Immature natural killer cell (primary cell): ENCODE results near the gene ABCC8. TPM values are rescaled to one million over a fixed set of nuclear protein-coding genes. Genes with fewer than 3 reads are reported as not detected.
"Not testable (repeated sequence)": the region's sequence is repeated elsewhere in the genome, so short reads cannot be mapped to it uniquely, and the experiment has no call there.

Source experiments
- DNase-seq, 3 donors: peaks; one replicate each; pipeline ENCODE4 v3.0.0; 2022; ENCODE audit warnings: mixed read lengths in 1 of 3
- H3K27ac Mint-ChIP-seq, 6 donors: one replicate each; pipeline ENCODE4 v1.8.0; 2020; ENCODE audit warnings: mixed read lengths in 6 of 6, mild to moderate bottlenecking in 5 of 6, inconsistent platforms in 4 of 6, moderate library complexity in 3 of 6
- H3K27me3 Mint-ChIP-seq, 3 donors: one replicate each; pipeline ENCODE4 v1.8.0; 2020 to 2021; ENCODE audit warnings: low read depth in 3 of 3, mild to moderate bottlenecking in 3 of 3, mixed read lengths in 3 of 3, moderate library complexity in 3 of 3, inconsistent platforms in 1 of 3
- H3K36me3 Mint-ChIP-seq, 3 donors: one replicate each; pipeline ENCODE4 v1.8.0; 2020; ENCODE audit warnings: mixed read lengths in 3 of 3, inconsistent platforms in 2 of 3, mild to moderate bottlenecking in 2 of 3
- H3K4me1 Mint-ChIP-seq, 2 donors: one replicate each; pipeline ENCODE4 v1.8.0; 2020; ENCODE audit warnings: inconsistent platforms in 2 of 2, mild to moderate bottlenecking in 2 of 2, mixed read lengths in 2 of 2, moderate library complexity in 1 of 2
- H3K4me3 Mint-ChIP-seq, 5 donors: one replicate each; pipeline ENCODE4 v1.8.0; 2020; ENCODE audit warnings: mild to moderate bottlenecking in 5 of 5, mixed read lengths in 5 of 5, inconsistent platforms in 3 of 5, moderate library complexity in 3 of 5
- H3K9me3 Mint-ChIP-seq, 6 donors: one replicate each; pipeline ENCODE4 v1.8.0; 2020; ENCODE audit warnings: mild to moderate bottlenecking in 6 of 6, mixed read lengths in 6 of 6, inconsistent platforms in 4 of 6, moderate library complexity in 3 of 6
- polyA plus RNA-seq, 3 donors: library from polyadenylated mRNA; unstranded; fragments of 300-500 nt; fragmentation: Illumina TruSeq; gene quantifications; one replicate each; pipeline ENCODE4 v1.2.3, GENCODE V29; 2021

Gene ABCC8
- polyA plus RNA-seq, 3 donors from 2014 or later, result not detected

DNA sequence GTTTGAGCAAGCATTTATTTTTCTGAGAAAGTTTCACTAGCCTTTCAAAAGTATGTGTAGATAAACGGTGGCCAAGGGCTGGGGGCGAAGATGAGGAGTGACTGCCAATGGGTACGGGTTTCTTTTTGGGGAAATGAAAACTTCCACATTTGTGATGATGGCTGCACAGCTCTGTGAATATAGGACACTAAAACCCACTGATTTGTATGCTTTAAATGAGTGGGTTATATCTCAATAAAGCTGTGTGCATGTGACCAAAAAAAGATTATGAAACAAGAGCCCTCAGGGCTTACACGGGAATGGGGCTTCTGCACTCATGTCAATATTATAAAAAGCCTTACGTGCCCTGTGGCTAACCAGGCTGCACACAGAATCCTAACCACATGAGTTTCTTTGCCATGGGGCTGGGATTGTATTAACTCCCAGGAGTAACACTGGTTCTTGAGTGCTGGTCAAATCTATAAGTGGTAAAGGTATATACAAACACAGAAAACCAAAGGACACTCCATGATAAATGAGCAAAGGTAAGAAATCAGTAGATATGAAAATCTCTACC lies 31.3 kb downstream of the ABCC8 start:
- Mint-ChIP-seq H3K4me3 (no peak overlapping the region), H3K27me3 (peaks cover 4 to 9% (median 4%) of the 10 kb centered on the region in 3 donors), H3K36me3 (no peaks in the 10 kb centered on the region), H3K27ac (no peak overlapping the region), H3K9me3 (no peaks in the 10 kb centered on the region), H3K4me1 (no peaks in the 10 kb centered on the region)
- DNase-seq, result no peak

DNA sequence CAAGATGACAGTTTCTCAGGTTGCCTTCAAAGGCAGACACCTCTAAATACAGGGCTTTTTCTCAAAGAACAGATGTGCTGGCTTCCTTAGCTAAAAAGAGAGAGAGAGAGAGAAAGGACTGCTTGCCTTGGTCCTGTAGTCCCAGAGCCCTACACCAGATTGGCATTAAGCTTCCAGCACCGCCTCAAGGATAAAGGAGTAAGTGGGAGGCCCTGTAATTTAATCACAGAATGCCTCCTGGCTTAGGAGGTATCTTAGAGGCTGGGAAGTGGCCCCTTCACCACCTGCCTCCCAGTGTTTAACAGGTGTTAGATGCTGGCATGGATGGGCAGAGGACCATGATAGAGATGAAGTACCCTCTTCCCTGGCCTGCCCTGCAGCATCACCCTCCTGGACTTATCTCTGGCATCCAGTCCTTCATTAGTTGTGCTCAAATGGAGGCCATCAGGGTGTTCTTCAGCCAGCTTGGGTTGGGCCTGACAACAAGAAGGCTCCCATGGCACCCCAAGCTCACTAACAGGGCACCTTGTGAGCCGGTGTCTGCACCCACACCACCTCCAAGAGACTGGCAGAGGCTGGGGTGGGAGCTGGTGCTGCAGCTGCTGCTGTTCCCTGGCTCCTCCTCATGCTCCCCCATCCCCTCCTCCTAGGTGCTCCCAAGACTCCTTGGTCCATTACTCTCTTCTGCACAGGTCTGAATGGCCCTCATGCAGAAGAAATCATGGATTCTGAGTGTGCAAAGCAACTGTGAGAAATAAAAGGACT lies 32.5 kb downstream of the ABCC8 start:
- Mint-ChIP-seq H3K4me1 (no peaks in the 10 kb centered on the region), H3K27me3 (peaks cover 4 to 8% (median 4%) of the 10 kb centered on the region in 3 donors), H3K36me3 (no peaks in the 10 kb centered on the region), H3K27ac (no peak overlapping the region), H3K9me3 (peaks cover 0 to 1% (median 0%) of the 10 kb centered on the region in 6 donors), H3K4me3 (no peak overlapping the region)
- DNase-seq, result no peak

DNA sequence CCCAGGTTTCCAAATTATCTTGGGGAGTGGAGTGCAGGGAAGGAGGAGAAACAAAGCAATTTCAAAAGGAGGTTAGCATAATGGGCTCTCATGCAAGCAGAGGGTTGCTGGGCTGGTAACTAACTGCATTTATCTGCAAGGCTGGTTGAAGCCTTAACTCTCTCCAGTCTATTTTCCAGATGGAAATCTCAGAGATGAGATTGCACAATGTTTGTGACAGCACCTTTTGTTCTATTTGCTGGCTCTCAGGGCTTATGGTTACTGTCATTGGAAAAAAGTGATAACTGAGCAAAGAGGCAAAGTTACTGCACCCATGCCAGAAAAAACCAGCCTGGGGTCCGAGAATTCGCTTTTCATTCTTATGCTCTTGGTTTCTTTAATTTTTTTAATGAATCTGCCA lies 33.2 kb downstream of the ABCC8 start:
- H3K27ac Mint-ChIP-seq, result no peak overlapping the region
- no peak for DNase-seq
- no peak overlapping the region for H3K4me3 Mint-ChIP-seq
- peaks cover 4 to 8% (median 5%) of the 10 kb centered on the region in 3 donors for H3K27me3 Mint-ChIP-seq
- H3K9me3 Mint-ChIP-seq, result peaks cover 0 to 1% (median 0%) of the 10 kb centered on the region in 6 donors
- H3K36me3 Mint-ChIP-seq, result no peaks in the 10 kb centered on the region
- H3K4me1 Mint-ChIP-seq, result no peaks in the 10 kb centered on the region

DNA sequence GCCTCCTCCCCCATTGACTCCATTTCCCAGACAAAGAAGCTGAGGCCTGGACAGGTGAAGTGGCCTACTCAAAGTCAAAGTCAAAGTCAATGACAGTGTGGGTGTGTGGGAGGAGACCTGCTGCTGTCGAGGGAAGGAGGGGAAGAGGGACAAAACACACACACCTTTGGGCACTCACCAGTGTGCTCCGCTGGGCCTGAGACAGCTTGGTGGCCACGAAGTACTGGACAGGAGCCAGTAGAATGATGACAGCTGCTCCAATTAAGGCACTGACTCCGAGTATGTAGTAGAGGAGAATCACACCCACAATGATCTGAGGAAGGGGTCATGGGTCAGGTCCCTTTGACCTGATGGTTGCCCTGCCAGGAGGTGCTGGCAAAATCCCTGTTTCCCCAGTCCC lies 33.6 kb downstream of the ABCC8 start:
- H3K27me3 Mint-ChIP-seq, result peaks cover 4 to 8% (median 5%) of the 10 kb centered on the region in 3 donors
- H3K27ac Mint-ChIP-seq, result no peak overlapping the region
- H3K4me3 Mint-ChIP-seq, result no peak overlapping the region
- peaks cover 0 to 1% (median 0%) of the 10 kb centered on the region in 6 donors for H3K9me3 Mint-ChIP-seq
- no peaks in the 10 kb centered on the region for H3K4me1 Mint-ChIP-seq
- DNase-seq, result no peak
- H3K36me3 Mint-ChIP-seq, result no peaks in the 10 kb centered on the region

DNA sequence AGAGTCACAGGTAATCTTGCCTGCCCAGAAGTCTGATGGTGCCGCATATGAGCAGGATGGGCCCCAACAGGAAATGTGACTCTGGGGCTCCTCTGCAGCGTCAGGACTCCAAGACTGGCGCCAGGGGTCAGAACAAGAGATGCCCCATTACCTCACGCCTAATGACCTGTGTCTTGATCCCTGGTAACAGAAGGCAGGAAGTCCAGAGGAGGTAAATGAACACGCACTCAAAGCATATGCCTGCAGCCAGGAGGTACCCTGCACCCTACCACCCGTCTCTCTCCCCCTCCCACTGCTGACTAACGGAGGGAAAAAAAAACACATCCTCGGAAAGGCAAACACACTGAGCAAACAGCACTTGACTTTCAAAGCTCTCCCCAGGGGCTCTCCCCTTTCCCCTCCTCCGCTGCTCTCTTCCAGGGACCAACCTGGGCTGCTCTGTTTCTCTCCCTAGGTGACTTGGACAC lies 37.3 kb downstream of the ABCC8 start:
- no peak overlapping the region for H3K27ac Mint-ChIP-seq
- H3K4me1 Mint-ChIP-seq, result no peaks in the 10 kb centered on the region
- H3K4me3 Mint-ChIP-seq, result no peak overlapping the region
- H3K27me3 Mint-ChIP-seq, result peaks cover 4 to 11% (median 4%) of the 10 kb centered on the region in 3 donors
- DNase-seq, result no peak
- no peaks in the 10 kb centered on the region for H3K36me3 Mint-ChIP-seq
- peaks cover 0 to 1% (median 0%) of the 10 kb centered on the region in 6 donors for H3K9me3 Mint-ChIP-seq

DNA sequence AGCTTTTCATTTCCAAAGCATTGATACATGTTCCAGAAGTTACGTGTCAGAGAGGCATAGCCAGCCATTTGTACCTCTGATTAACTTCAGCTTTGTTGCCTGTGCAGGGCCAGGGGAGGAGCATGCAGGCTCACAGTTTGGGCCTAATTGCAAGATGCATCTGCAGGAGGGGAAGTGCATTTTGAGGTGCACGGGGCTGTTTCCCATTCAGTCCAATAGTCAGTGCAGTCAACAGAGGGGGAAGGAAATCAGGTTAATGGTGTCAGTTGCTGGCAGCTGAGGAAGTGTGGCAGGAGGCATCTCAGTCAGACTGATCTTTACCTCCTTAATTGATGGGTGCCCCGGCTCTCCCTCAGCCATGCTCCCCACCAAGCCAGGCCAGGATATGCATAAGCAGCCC lies 39.3 kb downstream of the ABCC8 start:
- Mint-ChIP-seq H3K4me3 (no peak overlapping the region), H3K27me3 (peaks cover 4 to 11% (median 4%) of the 10 kb centered on the region in 3 donors), H3K27ac (no peak overlapping the region), H3K9me3 (peaks cover 0 to 1% (median 0%) of the 10 kb centered on the region in 6 donors), H3K4me1 (no peaks in the 10 kb centered on the region), H3K36me3 (no peaks in the 10 kb centered on the region)
- DNase-seq, result no peak

DNA sequence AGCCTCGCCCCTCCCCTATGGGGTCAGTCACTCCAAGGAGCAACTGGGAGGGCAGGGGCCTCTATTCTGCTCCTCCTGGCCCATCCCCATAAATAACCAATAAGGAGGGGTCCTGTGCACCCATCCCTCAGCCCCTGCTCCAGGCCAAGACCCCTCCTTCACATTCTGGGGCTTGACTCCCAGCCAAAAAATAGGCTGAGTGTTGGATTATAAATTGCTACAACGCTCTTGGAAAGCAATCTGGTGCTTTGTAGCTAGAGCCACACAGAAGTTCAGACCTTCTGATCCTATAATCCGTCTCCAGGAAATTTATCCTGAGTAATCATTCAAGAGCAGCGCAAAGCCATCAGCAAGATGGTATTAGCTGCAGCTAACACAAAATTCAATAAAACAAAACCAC lies 42.5 kb downstream of the ABCC8 start:
- Mint-ChIP-seq H3K27ac (no peak overlapping the region), H3K4me1 (no peaks in the 10 kb centered on the region), H3K27me3 (peaks cover 0 to 6% (median 5%) of the 10 kb centered on the region in 3 donors), H3K4me3 (no peak overlapping the region), H3K36me3 (no peaks in the 10 kb centered on the region), H3K9me3 (no peaks in the 10 kb centered on the region)
- no peak for DNase-seq

DNA sequence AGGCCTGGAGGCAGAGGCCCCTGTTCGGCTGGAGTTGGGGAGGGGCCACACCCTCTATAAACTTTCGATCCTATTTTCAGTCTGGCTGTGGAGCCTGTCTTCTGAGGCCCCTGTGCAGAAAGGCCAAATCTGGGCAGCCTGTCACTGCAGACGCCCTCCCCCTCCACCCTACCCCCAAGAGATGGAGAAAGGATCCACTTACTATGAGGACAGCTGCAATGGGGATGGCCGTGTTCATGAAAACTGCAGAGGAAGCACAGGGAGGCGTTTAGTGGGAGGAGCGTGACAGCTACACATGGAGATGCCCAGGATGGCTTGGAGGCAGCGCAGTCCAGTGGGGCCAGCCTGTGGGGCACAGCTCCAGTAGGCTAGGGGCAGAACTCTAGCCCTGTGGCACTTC lies 44.6 kb downstream of the ABCC8 start:
- Mint-ChIP-seq H3K27me3 (peaks cover 3 to 5% (median 5%) of the 10 kb centered on the region in 3 donors), H3K4me1 (no peaks in the 10 kb centered on the region), H3K36me3 (no peaks in the 10 kb centered on the region), H3K9me3 (no peaks in the 10 kb centered on the region), H3K4me3 (no peak overlapping the region), H3K27ac (no peak overlapping the region)
- DNase-seq, result no peak

DNA sequence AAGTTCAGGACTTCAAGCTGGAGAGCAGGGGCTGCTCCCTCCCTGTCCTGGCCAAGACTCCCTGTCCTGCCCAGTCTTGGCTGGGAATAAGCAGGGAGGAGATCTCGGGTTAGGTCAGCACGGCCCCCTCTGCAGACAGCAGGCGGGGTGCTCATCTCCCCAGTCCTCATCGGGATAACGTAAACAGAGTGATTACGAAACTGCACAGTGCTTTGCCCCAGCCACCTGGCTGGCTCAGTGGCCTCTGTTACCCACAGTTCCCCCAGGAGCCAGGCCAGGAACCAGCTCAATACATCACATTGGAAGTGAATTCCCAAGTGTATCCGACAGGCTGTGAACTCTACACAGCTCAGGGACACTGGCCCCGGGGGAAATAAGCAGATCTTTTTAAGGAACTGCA lies 45.5 kb downstream of the ABCC8 start:
- Mint-ChIP-seq H3K27me3 (peaks cover 3 to 5% (median 4%) of the 10 kb centered on the region in 3 donors), H3K9me3 (no peaks in the 10 kb centered on the region), H3K4me3 (no peak overlapping the region), H3K36me3 (no peaks in the 10 kb centered on the region), H3K4me1 (no peaks in the 10 kb centered on the region), H3K27ac (no peak overlapping the region)
- DNase-seq, result no peak

DNA sequence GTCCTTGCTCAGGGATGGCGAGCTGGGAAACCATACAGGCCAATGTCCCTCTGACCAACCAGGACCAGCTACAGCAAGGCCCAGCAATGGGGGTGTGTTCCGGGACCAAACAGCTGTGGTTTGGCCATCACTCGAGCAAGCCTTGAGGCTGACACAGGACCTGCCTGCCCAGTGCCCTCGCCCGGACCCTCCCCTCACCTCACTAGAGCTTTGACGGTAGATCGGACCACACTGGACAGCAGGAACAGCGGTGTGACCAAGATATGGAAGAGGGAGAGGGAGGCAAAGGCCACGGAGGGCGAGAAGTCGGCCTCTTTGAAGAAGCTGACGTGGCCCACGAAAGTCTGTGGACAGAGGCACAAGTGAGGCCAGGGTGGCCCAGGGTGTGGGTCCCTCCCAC lies 46.0 kb downstream of the ABCC8 start:
- no peaks in the 10 kb centered on the region for H3K9me3 Mint-ChIP-seq
- no peaks in the 10 kb centered on the region for H3K36me3 Mint-ChIP-seq
- H3K4me3 Mint-ChIP-seq, result no peak overlapping the region
- peaks cover 3 to 6% (median 5%) of the 10 kb centered on the region in 3 donors for H3K27me3 Mint-ChIP-seq
- H3K4me1 Mint-ChIP-seq, result no peaks in the 10 kb centered on the region
- no peak overlapping the region for H3K27ac Mint-ChIP-seq
- DNase-seq, result no peak

DNA sequence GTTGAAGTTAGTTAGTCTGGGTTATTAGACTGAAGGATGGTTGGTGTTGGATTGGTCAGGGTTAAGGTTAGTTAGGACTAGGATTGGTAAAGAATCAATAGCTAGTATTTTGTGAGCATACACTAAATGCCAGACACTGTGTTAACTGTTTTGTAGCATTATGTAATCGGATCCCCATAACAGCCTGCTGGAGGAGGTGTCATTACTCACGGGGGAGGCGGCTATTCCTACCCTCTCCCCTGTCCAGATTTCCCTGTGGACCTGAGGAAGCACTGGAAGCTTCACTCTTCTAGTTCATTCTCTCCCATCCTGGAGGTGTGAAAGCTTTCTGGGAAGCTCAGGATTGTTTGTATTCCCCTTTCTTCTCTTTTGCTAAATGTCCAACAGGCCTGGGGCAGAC lies 47.7 kb downstream of the ABCC8 start:
- no peak for DNase-seq
- Mint-ChIP-seq H3K36me3 (no peaks in the 10 kb centered on the region), H3K4me1 (no peaks in the 10 kb centered on the region), H3K27ac (no peak overlapping the region), H3K27me3 (peaks cover 3% of the 10 kb centered on the region in 3 donors), H3K4me3 (no peak overlapping the region), H3K9me3 (no peaks in the 10 kb centered on the region)

DNA sequence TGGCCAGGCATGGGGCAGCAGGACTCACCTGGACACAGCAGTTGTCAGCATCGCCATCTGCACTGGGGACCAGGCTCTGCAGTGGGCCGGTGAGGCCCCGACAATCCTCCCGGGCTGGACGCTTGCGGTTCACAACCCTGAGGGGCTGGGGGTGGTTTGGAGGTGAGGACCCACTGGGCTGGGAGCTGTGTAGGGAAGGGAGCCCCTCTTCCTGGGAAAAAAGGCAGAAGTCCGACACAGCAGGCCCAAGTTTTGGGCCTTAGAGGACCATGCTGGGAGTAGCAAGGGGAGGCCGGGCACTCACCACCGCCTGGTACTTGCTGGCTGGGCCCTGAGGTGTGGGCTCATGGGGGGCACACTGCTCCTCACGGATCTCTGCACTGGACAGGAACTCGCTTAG lies 48.4 kb downstream of the ABCC8 start:
- no peak overlapping the region for H3K4me3 Mint-ChIP-seq
- no peak overlapping the region for H3K27ac Mint-ChIP-seq
- H3K27me3 Mint-ChIP-seq, result peaks cover 3 to 4% (median 3%) of the 10 kb centered on the region in 3 donors
- H3K9me3 Mint-ChIP-seq, result no peaks in the 10 kb centered on the region
- H3K4me1 Mint-ChIP-seq, result no peaks in the 10 kb centered on the region
- DNase-seq, result no peak
- no peaks in the 10 kb centered on the region for H3K36me3 Mint-ChIP-seq

DNA sequence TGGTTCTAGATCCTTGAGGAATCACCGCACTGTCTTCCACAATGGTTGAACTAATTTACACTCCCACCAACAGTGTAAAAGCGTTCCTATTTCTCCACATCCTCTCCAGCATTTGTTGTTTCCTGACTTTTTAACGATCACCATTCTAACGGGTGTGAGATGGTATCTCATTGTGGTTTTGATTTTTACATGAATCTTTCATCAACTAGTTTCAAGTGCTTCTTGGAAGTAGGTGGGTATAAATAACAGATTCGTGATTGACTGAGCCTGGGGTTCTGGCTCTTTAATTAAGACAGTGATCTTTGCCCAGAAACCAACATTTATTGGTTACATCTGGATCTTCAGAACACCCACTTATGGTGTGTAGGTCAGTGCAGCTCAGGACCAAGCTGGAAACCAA lies 50.4 kb downstream of the ABCC8 start:
- not testable (repeated sequence) for H3K4me1 Mint-ChIP-seq, H3K4me3 Mint-ChIP-seq, H3K36me3 Mint-ChIP-seq, H3K27ac Mint-ChIP-seq, H3K9me3 Mint-ChIP-seq, DNase-seq, H3K27me3 Mint-ChIP-seq

DNA sequence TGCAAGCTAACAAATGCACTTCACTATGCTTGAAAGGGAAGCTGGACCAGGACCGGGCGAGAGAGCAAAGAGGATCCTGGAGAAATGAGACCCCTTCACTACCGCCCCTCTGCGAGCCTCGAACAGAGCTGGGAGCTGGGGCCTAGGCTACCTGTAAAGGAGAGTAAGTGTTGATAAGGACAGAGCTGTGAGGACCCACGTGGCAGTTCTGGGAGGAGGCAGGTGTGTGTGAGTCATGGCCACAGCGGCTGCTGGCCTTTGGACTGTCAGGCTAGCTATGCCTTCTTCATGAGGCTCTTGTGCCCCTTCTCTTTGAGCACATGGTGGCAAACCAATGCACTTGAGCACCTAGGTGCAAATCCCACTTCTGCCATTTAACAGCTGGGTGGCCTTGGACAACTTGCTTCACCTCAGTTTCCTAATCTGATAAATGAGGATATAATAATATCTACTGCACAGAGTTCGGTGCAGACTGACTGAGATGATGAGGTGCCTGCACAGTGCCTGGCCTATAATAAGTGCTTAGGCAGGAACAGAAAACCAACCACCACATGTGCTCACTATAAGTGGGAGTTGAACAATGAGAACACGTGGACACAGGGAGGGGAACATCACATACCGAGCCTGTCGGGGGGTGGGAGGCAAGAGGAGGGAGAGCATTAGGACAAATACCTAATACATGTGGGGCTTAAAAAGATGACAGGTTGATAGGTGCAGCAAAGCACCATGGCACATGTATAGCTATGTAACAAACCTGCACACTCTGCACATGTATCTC lies 52.9 kb downstream of the ABCC8 start:
- no peaks in the 10 kb centered on the region for H3K9me3 Mint-ChIP-seq
- no peaks in the 10 kb centered on the region for H3K4me1 Mint-ChIP-seq
- no peak for DNase-seq
- peaks cover 3 to 13% (median 4%) of the 10 kb centered on the region in 3 donors for H3K27me3 Mint-ChIP-seq
- no peak overlapping the region for H3K4me3 Mint-ChIP-seq
- no peaks in the 10 kb centered on the region for H3K36me3 Mint-ChIP-seq
- H3K27ac Mint-ChIP-seq, result no peak overlapping the region
